Activated naive CD8-positive, alpha-beta T cell treated with anti-CD3 and anti-CD28 coated beads, Interleukin-2, amount 10 ng/mL, durations not matched to agents 7 days and 5 days (primary cell): ENCODE measurements around the gene CACNA1C. TPM values are rescaled to one million over a fixed set of nuclear protein-coding genes. Genes with fewer than 3 reads are reported as not detected.

Source experiments
- ATAC-seq: fragments of 150-1000 bp; cut with Tn5 transposase; one replicate; pipeline ENCODE4 v1.10.0; 2021; ENCODE audit warnings: low read depth, moderate library complexity
- POLR2A ChIA-PET: fragments of 350-600 bp; sonication (Branson Sonifier 250); formaldehyde crosslinking; loops from one replicate; lab custom pipeline; 2021; ENCODE audit warnings: antibody characterized with exemption; lab: Charles Lee
- DNase-seq: peaks from one replicate; pipeline ENCODE4 v3.0.0; 2021
- H3K27ac Mint-ChIP-seq: one replicate; pipeline ENCODE4 v1.8.0; 2022; ENCODE audit warnings: mild to moderate bottlenecking, mixed read lengths
- H3K27me3 Mint-ChIP-seq: one replicate; pipeline ENCODE4 v1.8.0; 2022; ENCODE audit warnings: mild to moderate bottlenecking, moderate library complexity, mixed read lengths
- H3K36me3 Mint-ChIP-seq: one replicate; pipeline ENCODE4 v1.8.0; 2021; ENCODE audit warnings: mild to moderate bottlenecking, mixed read lengths
- H3K4me1 Mint-ChIP-seq: one replicate; pipeline ENCODE4 v1.8.0; 2021; ENCODE audit warnings: mixed read lengths
- H3K4me3 Mint-ChIP-seq: one replicate; pipeline ENCODE4 v1.8.0; 2022; ENCODE audit warnings: mild to moderate bottlenecking, moderate library complexity, mixed read lengths
- H3K9me3 Mint-ChIP-seq: one replicate; pipeline ENCODE4 v1.8.0; 2021; ENCODE audit warnings: mixed read lengths
- total RNA-seq, 2 experiments: library from RNA; stranded (reverse); gene quantifications; one replicate each; pipeline ENCODE4 v1.2.3, GENCODE V29; 2021

Gene CACNA1C
- total RNA-seq, 2 experiments from 2014 or later, result 0.11 to 0.14 TPM

GRCh38 chr12:2171672-2172426 is 119.1 kb downstream of the CACNA1C start:
- no peaks in the 10 kb centered on the region for H3K4me1 Mint-ChIP-seq
- peaks cover 4% of the 10 kb centered on the region for H3K27me3 Mint-ChIP-seq
- H3K4me3 Mint-ChIP-seq, result no peak overlapping the region
- H3K27ac Mint-ChIP-seq, result no peak overlapping the region
- POLR2A ChIA-PET, result no interaction called here
- DNase-seq (no peak), ATAC-seq (no peak)
- no peaks in the 10 kb centered on the region for H3K36me3 Mint-ChIP-seq
- peaks cover 8% of the 10 kb centered on the region for H3K9me3 Mint-ChIP-seq

GRCh38 chr12:2172491-2173214 is 119.9 kb downstream of the CACNA1C start:
- DNase-seq (no peak), ATAC-seq (no peak)
- POLR2A ChIA-PET, result no interaction called here
- H3K27me3 Mint-ChIP-seq, result peaks cover 6% of the 10 kb centered on the region
- peaks cover 6% of the 10 kb centered on the region for H3K9me3 Mint-ChIP-seq
- no peaks in the 10 kb centered on the region for H3K4me1 Mint-ChIP-seq
- no peak overlapping the region for H3K27ac Mint-ChIP-seq
- no peaks in the 10 kb centered on the region for H3K36me3 Mint-ChIP-seq
- H3K4me3 Mint-ChIP-seq, result no peak overlapping the region

DNA sequence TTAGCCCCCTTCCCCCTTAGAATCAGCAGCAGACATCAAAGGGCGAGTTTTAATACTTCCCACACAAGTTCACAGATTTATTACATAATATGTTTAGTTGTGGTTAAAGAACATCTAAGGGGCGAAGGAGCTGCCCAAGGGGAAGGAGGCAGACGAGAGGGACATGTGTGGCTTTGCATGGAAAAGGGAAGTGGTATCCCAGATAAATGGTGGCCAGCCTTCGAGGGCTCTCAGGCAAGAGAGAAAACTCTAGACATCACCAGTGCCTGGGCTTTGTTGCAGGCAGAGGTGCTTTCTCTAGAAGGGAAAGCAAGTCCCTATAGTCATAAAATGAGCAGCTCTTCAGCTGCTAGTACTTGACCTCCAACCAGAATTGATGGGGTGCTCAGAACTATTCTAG is 121.2 kb downstream of the CACNA1C start:
- Mint-ChIP-seq H3K27me3 (peaks cover 8% of the 10 kb centered on the region), H3K4me1 (no peaks in the 10 kb centered on the region), H3K4me3 (no peak overlapping the region), H3K27ac (no peak overlapping the region), H3K36me3 (no peaks in the 10 kb centered on the region), H3K9me3 (no peaks in the 10 kb centered on the region)
- POLR2A ChIA-PET, result no interaction called here
- ATAC-seq (no peak), DNase-seq (no peak)

DNA sequence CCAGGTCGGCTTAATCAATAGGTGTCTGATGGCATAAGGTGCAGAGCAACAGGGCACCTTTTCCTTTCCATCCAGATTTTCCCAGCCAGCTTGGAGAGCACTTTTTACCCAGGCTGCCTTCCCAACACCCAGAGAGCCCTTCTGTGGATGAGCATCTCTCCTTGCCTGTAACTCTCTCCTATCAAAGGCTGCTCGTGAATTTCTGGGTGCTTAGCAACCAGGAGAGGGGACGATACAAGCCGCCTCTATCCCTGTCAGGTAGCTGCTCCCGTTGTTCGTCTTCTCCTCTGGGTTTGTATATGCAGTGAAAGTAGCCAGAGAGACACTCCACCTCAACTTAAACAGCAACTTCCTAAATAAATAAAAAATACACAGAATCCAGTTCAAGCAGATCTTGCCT is 124.2 kb downstream of the CACNA1C start:
- no peaks in the 10 kb centered on the region for H3K36me3 Mint-ChIP-seq
- H3K4me1 Mint-ChIP-seq, result no peaks in the 10 kb centered on the region
- H3K27me3 Mint-ChIP-seq, result peaks cover 12% of the 10 kb centered on the region
- no peak overlapping the region for H3K27ac Mint-ChIP-seq
- H3K4me3 Mint-ChIP-seq, result no peak overlapping the region
- POLR2A ChIA-PET, result no interaction called here
- ATAC-seq, result no peak
- no peaks in the 10 kb centered on the region for H3K9me3 Mint-ChIP-seq
- no peak for DNase-seq

DNA sequence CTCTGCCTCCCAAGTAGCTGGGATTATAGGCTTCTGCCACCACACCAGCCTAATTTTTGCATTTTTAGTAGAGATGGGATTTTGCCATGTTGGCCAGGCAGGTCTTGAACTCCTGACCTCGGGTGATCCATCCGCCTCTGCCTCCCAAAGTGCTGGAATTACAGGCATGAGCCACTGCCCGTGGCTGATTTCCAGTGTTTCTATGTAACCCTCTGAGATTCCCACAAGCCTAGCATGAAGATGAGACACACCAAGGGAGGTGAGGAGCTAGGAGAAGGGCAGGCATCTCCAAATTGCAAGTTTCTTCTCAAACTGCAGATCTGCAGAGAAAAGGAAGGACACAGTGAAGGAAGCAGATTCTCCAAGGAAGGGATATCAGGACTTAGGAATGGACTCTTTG is 125.0 kb downstream of the CACNA1C start:
- peaks cover 12% of the 10 kb centered on the region for H3K27me3 Mint-ChIP-seq
- no peaks in the 10 kb centered on the region for H3K9me3 Mint-ChIP-seq
- H3K27ac Mint-ChIP-seq, result no peak overlapping the region
- ATAC-seq (no peak), DNase-seq (no peak)
- H3K36me3 Mint-ChIP-seq, result no peaks in the 10 kb centered on the region
- H3K4me1 Mint-ChIP-seq, result no peaks in the 10 kb centered on the region
- POLR2A ChIA-PET, result no interaction called here
- H3K4me3 Mint-ChIP-seq, result no peak overlapping the region

DNA sequence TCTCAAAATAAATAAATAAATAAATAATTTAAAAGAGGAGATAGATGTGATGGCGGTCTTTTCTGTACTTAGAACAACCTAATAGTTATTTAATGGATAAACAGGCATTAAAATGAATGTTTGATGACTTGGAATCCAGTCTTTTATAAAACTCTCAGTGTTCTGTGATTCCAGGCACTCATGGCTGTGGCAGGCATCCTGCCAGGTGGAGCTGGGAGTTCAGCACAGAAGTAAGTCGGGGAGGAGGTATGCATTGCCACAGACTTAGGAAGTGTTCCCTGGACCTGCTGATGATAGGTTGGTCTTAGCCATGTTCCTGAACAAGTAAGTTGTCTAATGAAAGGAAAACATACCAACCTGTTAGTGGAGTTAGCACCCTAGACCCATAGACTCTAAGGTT is 126.3 kb downstream of the CACNA1C start:
- Mint-ChIP-seq H3K27ac (no peak overlapping the region), H3K27me3 (peaks cover 10% of the 10 kb centered on the region)

GRCh38 chr12:2179953-2180736 is 127.4 kb downstream of the CACNA1C start:
- Mint-ChIP-seq H3K9me3 (no peaks in the 10 kb centered on the region), H3K4me3 (no peak overlapping the region), H3K27ac (no peak overlapping the region), H3K27me3 (peaks cover 14% of the 10 kb centered on the region), H3K36me3 (no peaks in the 10 kb centered on the region), H3K4me1 (peaks cover 2% of the 10 kb centered on the region)
- no peak for DNase-seq
- POLR2A ChIA-PET, result no interaction called here
- no peak for ATAC-seq

More for the DNA sequence above, 126.3 kb downstream of the CACNA1C start:
- H3K36me3 Mint-ChIP-seq, result no peaks in the 10 kb centered on the region
- POLR2A ChIA-PET, result no interaction called here
- no peaks in the 10 kb centered on the region for H3K4me1 Mint-ChIP-seq
- no peak overlapping the region for H3K4me3 Mint-ChIP-seq
- no peak for ATAC-seq
- no peaks in the 10 kb centered on the region for H3K9me3 Mint-ChIP-seq
- DNase-seq, result no peak

DNA sequence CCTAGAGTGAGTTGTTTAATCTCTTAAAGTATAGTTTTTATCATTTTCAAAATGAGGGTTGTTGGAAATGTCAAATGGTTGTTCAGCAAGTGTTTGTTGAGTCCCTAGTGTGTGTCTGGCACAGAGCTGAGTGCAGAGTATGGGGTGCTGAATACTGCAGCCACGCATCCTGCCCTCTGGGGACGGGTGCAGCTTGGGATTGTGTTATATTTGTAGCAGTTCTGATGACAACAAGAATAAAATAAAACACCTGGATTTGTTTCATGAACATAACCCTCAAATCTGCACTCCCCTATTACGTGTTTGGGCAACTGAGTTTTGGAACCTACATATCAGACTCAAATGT is 127.9 kb downstream of the CACNA1C start:
- H3K27me3 Mint-ChIP-seq, result peaks cover 14% of the 10 kb centered on the region
- H3K4me1 Mint-ChIP-seq, result peaks cover 2% of the 10 kb centered on the region
- H3K4me3 Mint-ChIP-seq, result no peak overlapping the region
- H3K9me3 Mint-ChIP-seq, result no peaks in the 10 kb centered on the region
- no peaks in the 10 kb centered on the region for H3K36me3 Mint-ChIP-seq
- no peak overlapping the region for H3K27ac Mint-ChIP-seq
- DNase-seq (no peak), ATAC-seq (no peak)
- POLR2A ChIA-PET, result no interaction called here

GRCh38 chr12:2183556-2184541 is 131.1 kb downstream of the CACNA1C start:
- no peaks in the 10 kb centered on the region for H3K36me3 Mint-ChIP-seq
- no peak overlapping the region for H3K4me3 Mint-ChIP-seq
- DNase-seq (no peak), ATAC-seq (no peak)
- H3K27me3 Mint-ChIP-seq, result peaks cover 11% of the 10 kb centered on the region
- peaks cover 2% of the 10 kb centered on the region for H3K4me1 Mint-ChIP-seq
- no peak overlapping the region for H3K27ac Mint-ChIP-seq
- no peaks in the 10 kb centered on the region for H3K9me3 Mint-ChIP-seq
- POLR2A ChIA-PET, result no interaction called here

DNA sequence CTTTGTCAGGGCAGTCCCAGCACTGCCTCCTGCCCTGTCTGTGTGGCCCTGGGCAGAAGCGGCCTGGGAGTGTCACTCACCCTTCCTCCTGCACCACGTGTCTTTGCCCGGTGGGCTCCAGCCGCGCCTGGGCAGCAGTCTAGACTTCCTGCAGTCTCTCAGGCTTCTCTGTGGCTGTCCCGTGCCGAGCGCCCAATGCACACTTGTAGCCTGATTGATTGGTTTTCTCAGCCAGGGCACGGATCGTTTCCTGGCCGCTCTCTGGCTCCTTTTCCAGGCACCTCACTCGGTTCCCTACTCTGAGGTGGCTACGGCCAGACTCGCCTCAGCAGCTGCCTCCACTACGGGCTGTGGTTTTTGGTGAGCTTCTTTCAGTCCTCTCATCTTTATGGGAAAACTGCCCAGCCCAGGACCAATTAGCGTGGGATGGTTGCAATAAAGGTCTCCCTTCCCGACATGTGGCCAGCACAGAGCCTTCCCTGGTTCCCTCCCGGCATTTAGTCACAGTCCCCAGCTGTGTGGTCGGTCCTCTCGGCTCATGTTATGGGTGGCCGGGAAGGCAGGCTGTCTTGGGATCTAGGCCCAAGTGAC is 133.1 kb downstream of the CACNA1C start:
- POLR2A ChIA-PET, result no interaction called here
- H3K36me3 Mint-ChIP-seq, result no peaks in the 10 kb centered on the region
- H3K27me3 Mint-ChIP-seq, result peaks cover 9% of the 10 kb centered on the region
- no peak overlapping the region for H3K4me3 Mint-ChIP-seq
- DNase-seq (no peak), ATAC-seq (no peak)
- no peaks in the 10 kb centered on the region for H3K9me3 Mint-ChIP-seq
- H3K27ac Mint-ChIP-seq, result no peak overlapping the region
- H3K4me1 Mint-ChIP-seq, result peaks cover 2% of the 10 kb centered on the region

DNA sequence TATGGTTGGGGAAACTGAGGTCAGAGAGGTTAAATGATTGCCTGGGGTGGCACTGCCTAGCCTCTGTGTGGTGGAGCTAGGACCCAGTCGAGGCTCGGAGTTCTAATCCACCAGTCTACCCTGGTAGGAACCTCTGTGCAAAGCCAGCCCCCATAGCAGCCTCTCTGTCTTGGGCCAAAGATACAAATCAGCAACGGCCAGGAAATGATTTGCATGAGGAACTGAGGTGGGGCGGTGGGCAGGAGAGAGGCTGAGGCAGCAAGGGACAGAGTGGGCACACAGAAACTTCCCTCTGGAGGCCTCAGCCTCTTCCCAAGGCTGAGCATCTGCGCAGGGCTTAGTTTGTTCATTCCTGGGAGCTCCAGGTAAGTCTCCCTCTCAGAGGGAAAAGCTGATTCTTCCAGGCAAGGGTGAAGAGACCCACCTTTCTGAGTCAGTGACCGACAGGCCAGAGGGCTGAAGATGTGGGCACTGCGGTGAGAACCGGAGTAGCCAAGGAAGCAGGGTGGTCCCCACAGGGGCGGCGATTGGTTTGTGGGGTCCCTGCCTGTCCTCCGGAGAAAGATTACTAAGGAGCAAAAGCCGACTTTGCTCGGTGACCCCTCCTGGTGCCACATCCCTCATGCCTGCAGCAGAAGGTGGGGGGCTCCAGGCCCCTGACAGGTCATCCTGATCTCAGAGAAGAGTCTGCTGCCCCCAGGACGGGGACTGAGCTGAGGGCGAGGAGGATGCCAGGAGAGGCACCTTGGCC is 134.6 kb downstream of the CACNA1C start:
- POLR2A ChIA-PET, result no interaction called here
- DNase-seq (no peak), ATAC-seq (no peak)
- Mint-ChIP-seq H3K36me3 (no peaks in the 10 kb centered on the region), H3K27ac (no peak overlapping the region), H3K4me3 (no peak overlapping the region), H3K27me3 (peaks cover 6% of the 10 kb centered on the region), H3K4me1 (peaks cover 2% of the 10 kb centered on the region), H3K9me3 (no peaks in the 10 kb centered on the region)

- POLR2A ChIA-PET, result no interaction called here
- H3K27ac Mint-ChIP-seq, result no peak overlapping the region
- no peaks in the 10 kb centered on the region for H3K36me3 Mint-ChIP-seq
Observed at GRCh38 chr12:2190085-2190484, 137.3 kb downstream of the CACNA1C start.

More at GRCh38 chr12:2190085-2190484, 137.3 kb downstream of the CACNA1C start:
- H3K9me3 Mint-ChIP-seq, result no peaks in the 10 kb centered on the region
- H3K4me1 Mint-ChIP-seq, result no peaks in the 10 kb centered on the region
- ATAC-seq (no peak), DNase-seq (no peak)
- no peak overlapping the region for H3K4me3 Mint-ChIP-seq
- H3K27me3 Mint-ChIP-seq, result no peaks in the 10 kb centered on the region
